HCT116 (cell line): ENCODE results near the gene PIK3R6.

Experiments
- POLR2A ChIP-seq: IDR thresholded peaks from 2 replicates; pipeline ENCODE4 v1.7.0; 2011; ENCODE audit warnings: borderline replicate concordance; ENCODE audit not compliant: insufficient read depth, insufficient read length; ENCODE audit errors: extremely low read depth
- ZFX ChIP-seq: fragments of 450-650 bp; IDR thresholded peaks from 2 replicates; pipeline ENCODE4 v1.6.1; 2017

GRCh38 chr17:8846768-8847211 is 20.7 kb downstream of the PIK3R6 start:
- no peak; the same call in 1 of the 2 replicates for TF ChIP-seq ZFX
- TF ChIP-seq POLR2A = no peak
